Myocyte (in vitro differentiated cells): ENCODE data around the gene FAM187B. TPM values are rescaled to one million over a fixed set of nuclear protein-coding genes. Genes with fewer than 3 reads are reported as not detected.

Experiments used
- DNase-seq: peaks from one replicate; pipeline ENCODE4 v3.0.0-alpha.2; 2012; ENCODE audit warnings: low read depth
- total RNA-seq: library from RNA; depleted of rRNA; stranded (reverse); fragments of >200 nt; gene quantifications from 2 replicates; pipeline ENCODE4 v1.2.3, GENCODE V29; 2014

FAM187B gene
- total RNA-seq, 1 donor from 2014 or later: not detected

GRCh38 chr19:35178701-35179100 lies 49.8 kb downstream of the FAM187B start:
- DNase-seq: no peak

DNA sequence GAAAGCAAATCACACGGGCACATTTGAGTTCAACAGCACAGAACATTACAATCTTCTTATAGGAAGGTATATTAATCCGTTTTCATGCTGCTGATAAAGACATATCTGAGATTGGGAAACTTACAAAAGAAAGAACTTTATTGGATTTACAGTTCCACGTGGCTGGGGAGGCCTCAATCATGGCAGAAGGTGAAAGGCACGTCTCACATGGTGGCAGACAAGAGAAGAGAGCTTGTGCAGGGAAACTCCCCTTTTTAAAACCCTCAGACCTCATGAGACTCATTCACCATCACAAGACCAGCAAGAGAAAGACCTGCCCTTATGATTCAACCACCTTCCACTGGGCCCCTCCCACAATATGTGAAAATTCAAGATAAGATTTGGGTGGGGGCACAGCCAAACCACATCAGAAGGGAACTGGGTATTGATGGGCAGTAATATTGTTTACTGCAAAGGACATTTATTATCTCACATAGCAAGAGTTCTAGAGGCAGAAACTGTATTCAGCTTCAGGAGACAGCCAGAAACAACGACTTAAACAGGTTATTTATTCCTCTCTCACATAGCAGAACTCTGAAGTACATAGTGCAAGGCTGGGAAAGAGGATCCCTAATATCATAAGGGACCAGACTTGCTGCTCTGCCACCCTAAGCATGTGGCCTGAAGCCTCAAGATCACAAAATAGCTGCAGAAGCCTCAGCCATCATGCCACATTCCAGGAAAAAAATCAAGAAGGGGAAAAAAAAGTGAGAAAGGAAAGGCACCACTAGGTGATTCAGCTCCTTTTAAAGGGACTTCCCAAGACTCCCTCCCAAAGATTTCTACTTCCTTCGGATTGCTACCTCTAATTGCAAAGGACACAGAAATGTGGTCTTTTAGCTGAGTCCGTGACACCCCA lies 50.9 kb downstream of the FAM187B start:
- no peak for DNase-seq

DNA sequence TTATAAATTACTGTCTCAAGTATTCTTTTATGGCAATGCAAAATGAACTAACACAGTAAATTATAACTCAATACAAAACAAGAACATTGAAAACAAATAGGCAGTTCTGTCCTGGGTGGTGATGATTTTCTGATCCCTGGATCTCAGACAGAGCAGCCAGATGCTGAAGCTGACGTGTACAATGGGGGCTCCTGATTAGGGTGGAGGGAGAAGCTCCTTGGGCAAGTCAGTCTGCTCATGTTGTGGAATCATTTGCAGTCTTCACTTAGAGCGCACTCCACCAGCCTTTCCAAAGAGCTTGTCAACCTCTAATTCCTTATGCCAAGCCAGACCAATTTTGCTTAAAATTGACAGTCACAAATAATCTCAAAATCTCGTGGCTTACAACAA lies 52.4 kb downstream of the FAM187B start:
- DNase-seq: no peak

Other genes with a start within 250 kb of the FAM187B start
- gene GRAMD1A, start 228.4 kb downstream of the FAM187B start, total RNA-seq: 19.5 and 23.9 TPM in 2 replicates
- gene SCN1B, start 198.3 kb downstream of the FAM187B start, total RNA-seq: 21.8 and 28.4 TPM in 2 replicates
- gene HPN, start 187.0 kb downstream of the FAM187B start, total RNA-seq: not detected in 2 replicates
- 0.91 TPM in 1 of 2 replicates, not detected in the other for gene FXYD3, start 112.9 kb downstream of the FAM187B start, total RNA-seq
- 0.68 and 1.4 TPM in 2 replicates for gene LGI4, start 93.7 kb downstream of the FAM187B start, total RNA-seq
- gene FXYD1, start 89.9 kb downstream of the FAM187B start, total RNA-seq: 22.9 and 36.6 TPM in 2 replicates
- not detected in 2 replicates for gene FXYD7, start 85.5 kb downstream of the FAM187B start, total RNA-seq
- gene FXYD5, start 74.0 kb downstream of the FAM187B start, total RNA-seq: 12.0 and 19.5 TPM in 2 replicates
- 0.43 and 0.83 TPM in 2 replicates for gene LSR, start 20.3 kb upstream of the FAM187B start, total RNA-seq
- 107 TPM in 2 replicates for gene USF2, start 40.2 kb upstream of the FAM187B start, total RNA-seq
- not detected in 2 replicates for gene HAMP, start 53.8 kb upstream of the FAM187B start, total RNA-seq
- not detected in 2 replicates for gene MAG, start 63.4 kb upstream of the FAM187B start, total RNA-seq
- gene CD22, start 100.4 kb upstream of the FAM187B start, total RNA-seq: 0.05 TPM in 1 of 2 replicates, not detected in the other
- gene FFAR1, start 119.2 kb upstream of the FAM187B start, total RNA-seq: not detected in 2 replicates
- not detected in 2 replicates for gene FFAR3, start 129.7 kb upstream of the FAM187B start, total RNA-seq
- gene GPR42, start 142.3 kb upstream of the FAM187B start, total RNA-seq: not detected in 2 replicates
- not detected in 2 replicates for gene FFAR2, start 219.5 kb upstream of the FAM187B start, total RNA-seq